Measurements from ENCODE around the gene PPP1R11. TPM values are rescaled to one million over a fixed set of nuclear protein-coding genes. Genes with fewer than 3 reads are reported as not detected.

The PPP1R11 gene
- total and polyA plus RNA-seq, 2 of the 13 experiments (the other 11 are each of a cell fraction or from before 2014, with no cell fraction given) = 32.1 to 58.9 TPM

DNA sequence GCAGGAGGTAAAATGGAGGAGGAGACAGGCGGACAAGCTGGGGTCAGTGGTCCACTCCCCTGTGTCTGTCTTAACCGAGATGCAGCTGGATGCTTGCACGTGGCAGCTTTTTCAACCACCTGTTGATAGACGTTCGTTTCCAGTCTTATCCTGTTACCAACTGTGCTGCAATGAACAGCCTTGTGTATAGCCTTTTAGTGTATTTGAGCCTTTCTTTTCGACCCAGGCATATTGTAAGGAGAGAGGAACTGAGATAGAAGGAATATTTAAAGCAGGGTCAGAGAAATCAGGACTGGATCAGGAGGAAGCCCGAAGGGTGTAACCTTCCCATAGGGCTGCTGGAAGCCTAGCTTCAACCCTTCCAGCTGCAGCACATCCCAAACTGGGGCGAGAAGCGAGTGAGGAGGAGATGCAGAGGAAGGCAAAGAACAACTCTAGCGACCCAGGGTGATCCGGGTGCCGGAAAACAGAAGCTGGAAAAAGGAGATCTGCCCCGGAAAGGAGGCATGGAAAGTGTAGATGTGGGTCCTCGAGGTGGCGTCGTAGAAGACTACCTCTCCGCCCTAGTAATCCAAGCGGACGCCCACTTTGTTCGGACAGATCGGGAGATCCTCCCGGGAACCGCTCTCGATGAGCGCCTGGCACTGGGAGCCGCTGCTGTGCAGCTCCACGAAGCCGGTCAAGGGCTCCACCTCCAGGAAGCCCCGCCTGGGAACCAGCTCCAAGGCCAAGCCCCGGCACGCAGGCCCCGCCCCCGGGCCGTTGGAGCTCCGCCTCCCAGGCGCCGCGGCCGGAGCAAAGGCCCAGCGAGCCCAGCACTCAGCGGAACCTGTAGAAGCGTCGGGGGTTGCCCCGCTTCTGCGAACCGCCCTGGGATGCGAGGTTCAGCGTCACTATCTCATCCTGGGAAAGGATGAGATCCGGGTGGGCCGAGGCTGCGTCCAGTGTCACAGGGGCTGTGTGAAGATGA, 34.7 kb downstream of the PPP1R11 start (continued):
- TF ChIP-seq, protein P1, sequence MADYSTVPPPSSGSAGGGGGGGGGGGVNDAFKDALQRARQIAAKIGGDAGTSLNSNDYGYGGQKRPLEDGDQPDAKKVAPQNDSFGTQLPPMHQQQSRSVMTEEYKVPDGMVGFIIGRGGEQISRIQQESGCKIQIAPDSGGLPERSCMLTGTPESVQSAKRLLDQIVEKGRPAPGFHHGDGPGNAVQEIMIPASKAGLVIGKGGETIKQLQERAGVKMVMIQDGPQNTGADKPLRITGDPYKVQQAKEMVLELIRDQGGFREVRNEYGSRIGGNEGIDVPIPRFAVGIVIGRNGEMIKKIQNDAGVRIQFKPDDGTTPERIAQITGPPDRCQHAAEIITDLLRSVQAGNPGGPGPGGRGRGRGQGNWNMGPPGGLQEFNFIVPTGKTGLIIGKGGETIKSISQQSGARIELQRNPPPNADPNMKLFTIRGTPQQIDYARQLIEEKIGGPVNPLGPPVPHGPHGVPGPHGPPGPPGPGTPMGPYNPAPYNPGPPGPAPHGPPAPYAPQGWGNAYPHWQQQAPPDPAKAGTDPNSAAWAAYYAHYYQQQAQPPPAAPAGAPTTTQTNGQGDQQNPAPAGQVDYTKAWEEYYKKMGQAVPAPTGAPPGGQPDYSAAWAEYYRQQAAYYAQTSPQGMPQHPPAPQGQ (CRISPR knock-in tag; IDR thresholded peaks at IDR 0.05; ENCODE audit: borderline replicate concordance) = no peak
- TF ChIP-seq POLR2G (IDR thresholded peaks at IDR 0.05; ENCODE audit: low read depth, low read length) (peak; percentile 92), FOXA1 (IDR thresholded peaks at IDR 0.05) (no peak), FOXA1 (CRISPR knock-in tag; IDR thresholded peaks at IDR 0.05) (no peak), ZNF550 (CRISPR knock-in tag; IDR thresholded peaks at IDR 0.05; ENCODE audit: borderline replicate concordance) (peak; percentile 35; the same call in 1 of the 2 replicates), AGO2 (optimal IDR thresholded peaks at IDR 0.05; ENCODE audit: low read depth, low read length) (no peak), ZNF367 (CRISPR knock-in tag; IDR thresholded peaks at IDR 0.05; ENCODE audit: borderline replicate concordance) (no peak), SSRP1 (CRISPR knock-in tag; IDR thresholded peaks at IDR 0.05) (no peak; the same call in 1 of the 2 replicates), NAIF1 (CRISPR knock-in tag; IDR thresholded peaks at IDR 0.05; ENCODE audit: borderline replicate concordance) (peak; percentile 89), TRAFD1 (CRISPR knock-in tag; IDR thresholded peaks at IDR 0.05; ENCODE audit: borderline replicate concordance) (no peak), TGIF2 (CRISPR knock-in tag; IDR thresholded peaks at IDR 0.05) (peak; percentile 53; the same call in 1 of the 2 replicates), ZNF616 (CRISPR knock-in tag; IDR thresholded peaks at IDR 0.05; ENCODE audit: low read depth) (no peak; the same call in 1 of the 2 replicates), RFXANK (CRISPR knock-in tag; IDR thresholded peaks at IDR 0.05) (peak; percentile 70), SIN3A (IDR thresholded peaks at IDR 0.05; ENCODE audit: borderline replicate concordance, low read depth, low read length) (peak; percentile 87; the same call in 1 of the 2 replicates), ZNF260 (CRISPR knock-in tag; IDR thresholded peaks at IDR 0.05; ENCODE audit: borderline replicate concordance, low read depth) (no peak), ZFP90 (CRISPR knock-in tag; IDR thresholded peaks at IDR 0.05; ENCODE audit: borderline replicate concordance) (peak; percentile 68; the same call in 1 of the 2 replicates), CSRNP1 (CRISPR knock-in tag; IDR thresholded peaks at IDR 0.05) (peak; percentile 66; the same call in 1 of the 2 replicates), PITX1 (CRISPR knock-in tag; IDR thresholded peaks at IDR 0.05) (no peak; the same call in 1 of the 2 replicates), REXO4 (CRISPR knock-in tag; IDR thresholded peaks at IDR 0.05; ENCODE audit: borderline replicate concordance) (no peak)
- TF ChIP-seq, protein P2, sequence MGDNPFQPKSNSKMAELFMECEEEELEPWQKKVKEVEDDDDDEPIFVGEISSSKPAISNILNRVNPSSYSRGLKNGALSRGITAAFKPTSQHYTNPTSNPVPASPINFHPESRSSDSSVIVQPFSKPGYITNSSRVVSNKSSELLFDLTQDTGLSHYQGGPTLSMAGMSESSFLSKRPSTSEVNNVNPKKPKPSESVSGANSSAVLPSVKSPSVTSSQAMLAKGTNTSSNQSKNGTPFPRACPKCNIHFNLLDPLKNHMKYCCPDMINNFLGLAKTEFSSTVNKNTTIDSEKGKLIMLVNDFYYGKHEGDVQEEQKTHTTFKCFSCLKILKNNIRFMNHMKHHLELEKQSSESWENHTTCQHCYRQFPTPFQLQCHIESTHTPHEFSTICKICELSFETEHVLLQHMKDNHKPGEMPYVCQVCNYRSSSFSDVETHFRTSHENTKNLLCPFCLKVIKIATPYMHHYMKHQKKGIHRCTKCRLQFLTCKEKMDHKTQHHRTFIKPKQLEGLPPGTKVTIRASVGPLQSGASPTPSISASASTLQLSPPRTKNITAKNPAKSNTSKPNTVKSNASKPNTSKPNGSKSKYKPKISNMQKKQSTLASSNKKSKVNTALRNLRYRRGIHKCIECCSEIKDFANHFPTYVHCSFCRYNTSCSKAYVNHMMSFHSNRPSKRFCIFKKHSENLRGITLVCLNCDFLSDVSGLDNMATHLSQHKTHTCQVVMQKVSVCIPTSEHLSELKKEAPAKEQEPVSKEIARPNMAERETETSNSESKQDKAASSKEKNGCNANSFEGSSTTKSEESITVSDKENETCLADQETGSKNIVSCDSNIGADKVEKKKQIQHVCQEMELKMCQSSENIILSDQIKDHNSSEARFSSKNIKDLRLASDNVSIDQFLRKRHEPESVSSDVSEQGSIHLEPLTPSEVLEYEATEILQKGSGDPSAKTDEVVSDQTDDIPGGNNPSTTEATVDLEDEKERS (CRISPR knock-in tag; IDR thresholded peaks at IDR 0.05) = no peak; the same call in 1 of the 2 replicates
